Fibroblast of the aortic adventitia (primary cell): ENCODE results near the gene TREML1. TPM values are rescaled to one million over a fixed set of nuclear protein-coding genes. Genes with fewer than 3 reads are reported as not detected.

Source experiments
- DNase-seq: peaks from one replicate; pipeline ENCODE4 v3.0.0-alpha.2; 2010; ENCODE audit warnings: low read depth
- H3K4me3 ChIP-seq: 2 replicates; pipeline ENCODE4 v1.5.1; 2011; ENCODE audit warnings: low read depth, mild to moderate bottlenecking, control low read depth, low read length, moderate library complexity
- total RNA-seq: library from RNA; depleted of rRNA; stranded (reverse); fragments of >200 nt; gene quantifications from 2 replicates; pipeline ENCODE4 v1.2.3, GENCODE V29; 2012; ENCODE audit warnings: low replicate concordance
- TF ChIP-seq, protein P1 (sequence below): IDR thresholded peaks from 2 replicates; pipeline ENCODE4 v1.5.1; 2011; ENCODE audit warnings: mild to moderate bottlenecking, low read length, control low read depth, inconsistent platforms; ENCODE audit not compliant: insufficient read depth

The TREML1 gene
- total RNA-seq, 1 donor, result not detected

DNA sequence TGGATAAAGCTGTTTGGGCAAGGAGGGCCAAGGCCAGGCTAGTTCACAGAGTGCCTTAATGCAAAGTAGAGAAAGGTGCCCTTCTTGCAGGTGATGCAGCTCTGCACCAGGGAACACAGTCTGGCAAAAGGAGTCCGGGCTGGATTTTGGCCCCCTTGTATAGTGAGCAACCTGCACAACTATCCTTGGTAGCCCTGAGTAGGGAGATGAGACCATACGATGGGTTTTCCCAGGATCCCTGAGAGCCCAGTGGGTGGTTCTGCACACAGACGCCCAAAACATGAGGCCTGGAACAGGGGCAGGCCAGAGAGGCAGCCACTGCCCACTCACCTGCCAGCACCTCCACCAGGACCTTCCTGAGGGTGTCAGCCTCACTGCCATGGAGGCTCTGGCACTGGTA, 6.8 kb upstream of the TREML1 start:
- H3K4me3 ChIP-seq, result no peak overlapping the region
- TF ChIP-seq, protein P1, sequence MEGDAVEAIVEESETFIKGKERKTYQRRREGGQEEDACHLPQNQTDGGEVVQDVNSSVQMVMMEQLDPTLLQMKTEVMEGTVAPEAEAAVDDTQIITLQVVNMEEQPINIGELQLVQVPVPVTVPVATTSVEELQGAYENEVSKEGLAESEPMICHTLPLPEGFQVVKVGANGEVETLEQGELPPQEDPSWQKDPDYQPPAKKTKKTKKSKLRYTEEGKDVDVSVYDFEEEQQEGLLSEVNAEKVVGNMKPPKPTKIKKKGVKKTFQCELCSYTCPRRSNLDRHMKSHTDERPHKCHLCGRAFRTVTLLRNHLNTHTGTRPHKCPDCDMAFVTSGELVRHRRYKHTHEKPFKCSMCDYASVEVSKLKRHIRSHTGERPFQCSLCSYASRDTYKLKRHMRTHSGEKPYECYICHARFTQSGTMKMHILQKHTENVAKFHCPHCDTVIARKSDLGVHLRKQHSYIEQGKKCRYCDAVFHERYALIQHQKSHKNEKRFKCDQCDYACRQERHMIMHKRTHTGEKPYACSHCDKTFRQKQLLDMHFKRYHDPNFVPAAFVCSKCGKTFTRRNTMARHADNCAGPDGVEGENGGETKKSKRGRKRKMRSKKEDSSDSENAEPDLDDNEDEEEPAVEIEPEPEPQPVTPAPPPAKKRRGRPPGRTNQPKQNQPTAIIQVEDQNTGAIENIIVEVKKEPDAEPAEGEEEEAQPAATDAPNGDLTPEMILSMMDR, result no peak
- DNase-seq, result no peak

DNA sequence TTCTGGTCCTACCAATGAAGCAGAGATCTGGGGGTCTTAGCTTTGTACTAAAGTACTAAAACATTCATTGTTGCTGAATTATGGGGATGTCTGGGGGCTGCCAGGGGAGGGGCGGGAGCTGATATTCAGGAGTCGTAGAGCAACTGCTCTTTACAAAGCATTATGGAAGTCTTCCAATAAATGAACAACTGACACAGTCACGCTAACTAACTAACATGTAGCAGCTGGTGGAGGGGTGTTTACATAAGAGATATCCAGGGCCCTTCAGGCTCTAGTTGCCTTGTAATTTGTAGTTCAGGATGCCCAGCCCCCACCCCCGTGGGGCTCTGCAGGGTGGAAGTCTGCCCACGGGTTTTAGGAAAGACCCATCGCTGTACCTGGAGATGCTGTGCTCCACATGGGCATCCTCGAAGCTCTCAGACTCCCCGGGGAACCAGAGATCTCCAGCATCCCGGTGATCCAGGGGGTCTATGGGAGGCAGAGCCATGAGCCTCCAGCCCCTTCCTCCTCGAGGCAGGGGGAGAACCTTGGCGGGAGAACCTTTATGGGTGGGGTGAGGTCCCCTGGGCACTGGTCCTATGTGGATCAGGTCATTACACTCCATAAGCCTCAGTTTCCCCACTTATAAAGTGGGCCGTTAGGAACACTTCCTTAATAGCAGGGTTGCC, 5.4 kb upstream of the TREML1 start:
- H3K4me3 ChIP-seq, result no peak overlapping the region
- peak; percentile 47 for DNase-seq
- TF ChIP-seq, protein P1, result no peak

DNA sequence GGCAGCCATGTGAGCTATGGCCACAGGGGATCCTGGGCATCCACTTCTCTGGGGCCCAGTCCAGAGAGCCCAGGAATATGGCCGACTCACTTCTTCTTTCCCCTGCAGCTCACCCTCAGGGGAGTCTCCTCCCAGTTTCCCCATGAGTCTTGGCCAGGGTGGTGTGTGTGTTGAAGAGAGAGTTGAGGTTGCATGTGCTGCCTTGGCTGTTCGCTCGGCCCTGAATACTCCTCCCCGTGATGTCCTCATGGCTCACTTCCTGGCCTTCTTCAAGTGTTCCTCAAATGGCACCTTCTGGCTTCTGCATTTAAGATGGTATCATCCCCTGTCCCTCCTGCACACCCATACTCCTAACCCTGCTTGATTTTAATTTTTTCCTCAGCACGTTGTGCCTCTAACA, 3.2 kb upstream of the TREML1 start:
- TF ChIP-seq, protein P1, result no peak
- no peak for DNase-seq
- no peak overlapping the region for H3K4me3 ChIP-seq

DNA sequence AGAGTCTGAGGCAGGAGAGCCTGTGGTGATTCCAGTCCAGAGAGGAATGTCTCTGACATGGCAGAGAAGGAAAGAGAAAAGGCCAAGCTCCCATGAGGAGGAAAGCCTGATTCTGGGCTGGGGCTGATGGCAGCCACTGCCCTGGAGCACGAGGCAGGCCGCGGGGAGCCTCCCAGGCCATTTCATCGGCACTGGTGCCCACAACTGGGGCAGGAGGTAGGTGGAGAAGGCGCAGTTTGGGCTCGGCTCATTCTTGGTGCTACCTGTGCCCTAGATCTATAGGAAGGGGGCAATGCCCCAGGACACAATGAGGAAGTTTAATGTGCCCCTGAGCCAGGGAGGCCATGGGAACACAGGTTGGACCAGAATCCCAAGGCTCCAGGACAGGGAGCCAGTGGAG, 2.6 kb upstream of the TREML1 start:
- no peak overlapping the region for H3K4me3 ChIP-seq
- TF ChIP-seq, protein P1, result no peak

DNA sequence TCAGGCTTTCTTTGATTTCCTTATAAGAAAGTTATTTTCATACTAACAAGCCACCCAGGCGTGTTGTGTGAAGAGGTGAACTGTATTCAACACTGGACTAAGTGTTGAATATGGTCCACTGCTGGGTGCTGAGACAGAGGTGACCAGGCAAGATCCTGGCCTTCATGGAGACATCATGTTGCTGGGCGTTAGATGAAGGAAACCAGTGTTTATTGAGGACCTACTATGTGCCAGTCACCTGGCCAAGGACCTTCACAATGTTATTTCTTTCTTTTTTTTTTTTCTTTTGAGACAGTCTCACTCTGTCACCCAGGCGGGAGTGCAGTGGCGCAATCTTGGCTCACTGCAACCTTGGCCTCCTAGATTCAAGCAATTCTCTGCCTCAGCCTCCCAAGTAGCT, 1.9 kb upstream of the TREML1 start:
- TF ChIP-seq, protein P1, result no peak
- no peak overlapping the region for H3K4me3 ChIP-seq
- DNase-seq, result no peak

More for the DNA sequence above, 2.6 kb upstream of the TREML1 start:
- DNase-seq, result no peak

DNA sequence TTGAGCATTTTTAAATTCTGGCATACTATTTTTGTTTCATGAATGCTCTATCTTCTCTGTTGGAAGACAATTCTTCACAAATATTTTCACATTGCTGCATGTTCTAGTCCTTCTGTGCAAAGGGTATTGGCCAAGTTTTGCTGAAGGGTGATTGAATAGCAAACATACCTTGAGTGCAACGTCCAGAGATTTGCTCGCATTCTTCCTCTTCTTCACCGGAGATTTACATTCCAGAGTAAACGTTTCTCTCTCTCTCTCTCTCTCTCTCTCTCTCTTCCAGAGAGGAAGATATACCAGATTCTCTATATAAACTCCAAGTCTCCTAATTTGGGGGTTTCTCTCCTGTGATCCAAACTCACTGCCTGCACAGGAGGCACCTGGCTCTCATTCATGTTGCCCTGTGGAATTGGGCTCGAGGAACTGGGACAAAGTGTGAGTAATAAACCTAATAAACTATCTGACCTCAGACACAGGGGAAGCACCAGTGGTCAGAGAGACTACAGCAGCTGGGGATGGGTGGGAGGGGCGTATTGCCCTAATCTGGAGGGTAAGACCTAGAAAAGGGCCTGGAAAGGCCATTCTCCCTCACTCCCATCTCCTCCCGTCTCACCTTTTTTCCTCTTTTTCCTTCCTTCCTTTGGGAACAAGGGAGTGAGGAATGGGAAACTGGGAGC, 1.1 kb upstream of the TREML1 start:
- H3K4me3 ChIP-seq, result no peak overlapping the region
- DNase-seq, result peak; percentile 7
- TF ChIP-seq, protein P1, result no peak
